Common myeloid progenitor, CD34-positive (primary cell): Measurements from ENCODE around the gene FRMD6.

ENCODE experiments used
- CTCF ChIA-PET: fragments of 350-600 bp; sonication (Branson Sonifier 250); formaldehyde crosslinking; loops from one replicate; lab custom pipeline; 2021; ENCODE audit warnings: antibody characterized with exemption; lab: Charles Lee
- POLR2A ChIA-PET: fragments of 350-600 bp; sonication (Branson Sonifier 250); formaldehyde crosslinking; loops from one replicate; lab custom pipeline; 2021; ENCODE audit warnings: antibody characterized with exemption; lab: Charles Lee
- DNase-seq, 3 donors: peaks; one replicate each; pipeline versions ENCODE4 v3.0.0 to v3.0.0-alpha.2; 2013
- H3K27ac ChIP-seq, 2 experiments: 1 replicate in 1 of 2; 2 replicates in 1 of 2; pipeline ENCODE4 v1.7.0; 2013; ENCODE audit warnings: inconsistent platforms in 2 of 2, low read length in 2 of 2, mild to moderate bottlenecking in 2 of 2, low read depth in 1 of 2, moderate library complexity in 1 of 2; ENCODE audit not compliant: severe bottlenecking in 2 of 2, insufficient read depth in 1 of 2, poor library complexity in 1 of 2
- H3K27me3 ChIP-seq, 5 experiments: replicated peaks in 2 of 5; 1 replicate in 3 of 5; 2 replicates in 2 of 5; pipeline versions ENCODE4 v1.6.1 to v1.7.0; 2013; ENCODE audit warnings: low read length in 4 of 5, mild to moderate bottlenecking in 2 of 5, moderate library complexity in 2 of 5, inconsistent platforms in 1 of 5; ENCODE audit not compliant: insufficient read depth in 5 of 5, control insufficient read depth in 4 of 5
- H3K36me3 ChIP-seq, 4 experiments: 1 replicate in 2 of 4; 2 replicates in 2 of 4; pipeline versions ENCODE4 v1.6.1 to v1.7.0; 2013; ENCODE audit warnings: low read length in 3 of 4, control low read depth in 1 of 4, mild to moderate bottlenecking in 1 of 4; ENCODE audit not compliant: control insufficient read depth in 4 of 4, insufficient read depth in 4 of 4
- H3K4me1 ChIP-seq, 4 experiments: 1 replicate in 3 of 4; 2 replicates in 1 of 4; pipeline versions ENCODE4 v1.6.1 to v1.7.1; 2013; ENCODE audit warnings: low read length in 3 of 4, mild to moderate bottlenecking in 3 of 4, control low read depth in 1 of 4, inconsistent platforms in 1 of 4, moderate library complexity in 1 of 4; ENCODE audit not compliant: control insufficient read depth in 4 of 4, insufficient read depth in 4 of 4; ENCODE audit errors: control extremely low read depth in 1 of 4
- H3K4me3 ChIP-seq, 7 experiments: 1 replicate in 4 of 7; 2 replicates in 3 of 7; pipeline versions ENCODE4 v1.5.1 to v1.7.0; 2013; ENCODE audit warnings: mild to moderate bottlenecking in 7 of 7, low read length in 6 of 7, moderate library complexity in 6 of 7, inconsistent platforms in 2 of 7, low read depth in 2 of 7, control low read depth in 1 of 7; ENCODE audit not compliant: insufficient read depth in 4 of 7, control insufficient read depth in 1 of 7; ENCODE audit errors: extremely low read depth in 1 of 7
- H3K9me3 ChIP-seq, 5 experiments: 1 replicate in 4 of 5; 2 replicates in 1 of 5; pipeline versions ENCODE4 v1.6.1 to v1.7.1; 2013; ENCODE audit warnings: low read length in 4 of 5, mild to moderate bottlenecking in 2 of 5, inconsistent platforms in 1 of 5, low read depth in 1 of 5, moderate library complexity in 1 of 5; ENCODE audit not compliant: control insufficient read depth in 4 of 5, insufficient read depth in 2 of 5; ENCODE audit errors: control extremely low read depth in 1 of 5
- WGBS: methylation state at CpG from one replicate; pipeline ENCODE4 v1.1.5; 2013; ENCODE audit not compliant: insufficient coverage; 5-methylcytosine and 5-hydroxymethylcytosine counted together

The FRMD6 gene

DNA sequence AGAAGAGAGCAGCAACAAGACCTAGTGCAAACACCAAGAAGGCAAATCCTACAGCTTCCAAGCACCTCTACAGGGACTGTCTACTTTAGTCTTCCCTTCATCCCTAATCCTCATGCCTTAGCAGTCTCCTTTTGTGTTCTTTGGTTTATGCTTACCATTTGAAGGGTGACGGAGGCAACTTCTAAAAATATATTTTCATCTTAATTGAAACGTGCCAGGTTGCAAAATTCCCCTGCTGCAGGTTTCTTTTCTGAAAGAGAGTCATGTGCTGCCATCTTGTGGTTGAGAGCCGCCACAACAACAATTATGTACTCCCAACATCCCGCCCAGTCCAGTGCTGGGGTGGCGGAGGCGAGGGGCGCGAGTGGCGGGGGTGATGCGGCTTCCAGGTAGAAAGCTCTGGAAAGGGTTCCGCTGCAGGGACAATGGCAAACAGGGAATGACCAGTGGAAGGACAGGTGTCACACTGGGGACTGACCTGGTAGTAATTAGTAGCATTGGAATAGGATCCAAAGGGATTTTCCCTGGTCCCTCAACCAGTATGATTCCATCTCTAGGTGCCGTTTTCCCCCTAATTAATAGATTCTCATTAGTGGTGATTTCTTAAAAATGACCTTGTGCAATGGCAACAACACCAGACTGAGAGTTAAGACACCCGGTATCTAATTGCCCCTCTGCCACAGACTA lies 128.4 kb downstream of the FRMD6 start:
- H3K27ac ChIP-seq, result no peak overlapping the region
- WGBS, result 11% methylated on average over 10 of the region's 13 CpGs
- DNase-seq, result peak; percentile 54 to 78 (median 68)
- H3K27me3 ChIP-seq, result peaks cover 0 to 2% (median 0%) of the 10 kb centered on the region in 5 experiments
- peaks cover 0 to 11% (median 5%) of the 10 kb centered on the region in 4 experiments for H3K4me1 ChIP-seq
- ChIA-PET CTCF (interaction anchor here (0.9 to 6.9 kb wide), 14 partner anchors 38 to 502 kb away, joined by 3 to 71 read pairs (median 4); no protein-coding TSS in a partner anchor), POLR2A (interaction anchor here (0.6 kb wide), 1 partner anchor 362 kb away, joined by 3 read pairs; no protein-coding TSS in a partner anchor)
- peak overlapping the region in 1 of 7 experiments; percentile 7 for H3K4me3 ChIP-seq
- H3K9me3 ChIP-seq, result no peaks in the 10 kb centered on the region
- H3K36me3 ChIP-seq, result no peaks in the 10 kb centered on the region
